GM21619 (cell line): ENCODE results near the gene RTN4RL2.

ENCODE experiments used
- ATAC-seq: cut with Tn5 transposase; IDR thresholded peaks from one replicate; pipeline ENCODE4 v1.9.1; 2021; ENCODE audit not compliant: unreplicated experiment

The RTN4RL2 gene

DNA sequence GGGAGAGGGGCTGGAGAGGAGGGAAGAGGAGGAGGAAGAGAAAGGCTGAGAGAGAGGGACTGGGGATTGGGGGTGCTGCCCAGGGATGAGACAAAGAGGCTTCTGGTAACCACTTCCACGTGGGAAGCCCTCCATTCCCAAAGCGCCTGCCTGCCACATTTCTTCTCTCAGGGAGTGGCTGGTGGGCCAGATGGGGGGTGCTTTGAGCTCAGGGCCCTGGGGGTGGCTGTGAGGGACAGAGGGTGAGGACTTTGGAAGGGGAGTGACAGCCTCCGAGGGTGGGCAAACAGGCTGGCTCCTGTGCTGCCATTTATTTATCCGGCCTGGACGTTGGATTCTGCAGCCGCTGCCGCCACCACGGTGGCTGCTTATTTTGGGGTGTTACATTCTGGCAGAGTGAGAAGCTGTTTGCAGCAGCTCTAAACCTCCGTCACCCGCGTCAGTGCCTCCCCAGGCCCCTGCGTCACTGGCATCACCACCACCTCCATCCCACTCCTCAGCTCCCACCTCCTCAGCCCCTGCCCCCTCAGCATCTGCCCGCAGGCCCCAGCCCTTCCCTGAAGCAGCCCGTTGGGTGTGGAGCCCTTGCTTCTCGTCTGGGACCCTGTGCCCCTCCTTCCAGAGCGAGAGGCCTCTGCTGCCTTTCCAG is 1.6 kb downstream of the RTN4RL2 start:
- ATAC-seq = no peak

DNA sequence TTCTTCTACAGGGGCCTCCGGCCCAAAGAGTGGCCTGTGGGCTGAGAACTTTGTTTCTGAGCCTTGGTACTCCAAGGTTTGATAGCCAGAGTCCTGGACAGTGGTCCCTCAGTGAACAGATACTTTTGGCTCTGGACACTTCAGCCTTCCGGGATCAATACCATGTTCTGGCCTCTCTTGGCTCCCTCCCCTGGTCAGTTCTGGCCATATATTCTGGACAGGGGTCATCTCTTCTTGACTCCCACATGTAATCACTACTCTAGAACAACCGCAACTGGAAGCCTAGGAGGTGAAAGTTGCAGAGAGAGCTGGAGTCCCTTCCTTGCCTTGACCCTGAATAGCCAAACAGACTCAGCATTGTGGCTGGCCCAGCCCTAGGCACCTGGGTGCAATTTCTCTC is 2.3 kb downstream of the RTN4RL2 start:
- no peak for ATAC-seq

DNA sequence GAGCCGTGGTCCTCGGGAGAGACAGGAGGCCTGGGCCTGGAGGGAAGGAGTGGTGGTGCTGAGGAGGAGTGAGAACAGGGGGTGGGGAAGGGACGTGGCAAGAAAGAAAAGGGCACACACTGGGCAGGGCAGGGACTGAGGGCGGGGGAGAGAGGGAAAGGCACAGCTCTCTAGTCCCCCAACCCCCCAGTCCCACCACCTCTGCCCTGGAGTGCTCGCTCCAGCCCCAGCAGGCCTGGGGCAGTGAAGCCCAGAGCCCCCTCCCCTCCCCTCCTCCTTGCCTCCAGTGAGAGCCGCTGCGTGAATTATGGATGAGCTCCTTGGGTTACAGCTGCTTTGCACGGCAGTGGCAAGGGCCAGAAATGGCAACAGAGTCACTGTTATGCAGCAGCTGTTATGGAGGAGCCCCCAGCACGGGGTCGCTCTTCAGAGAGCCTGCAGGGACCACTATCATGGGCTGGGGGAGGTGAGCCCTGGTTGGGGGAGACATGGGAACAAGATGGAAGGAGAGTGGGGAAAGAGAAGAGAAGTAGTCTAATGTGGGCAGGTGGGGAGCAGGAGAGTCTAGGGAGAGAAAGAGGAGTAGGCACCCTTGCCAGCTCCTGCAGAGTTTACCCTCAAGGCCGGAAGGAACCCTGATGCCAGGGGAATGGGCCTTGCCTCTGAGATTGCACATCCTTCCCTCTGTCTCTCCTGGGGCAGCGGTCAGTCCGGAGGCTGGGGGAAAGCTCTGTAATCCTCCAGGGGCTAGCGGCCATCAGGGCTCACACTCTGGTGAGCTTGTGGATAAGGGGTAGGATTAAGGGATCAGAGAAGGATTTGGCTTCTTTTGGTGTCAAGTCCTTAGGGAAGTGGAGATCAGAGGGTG is 3.6 kb downstream of the RTN4RL2 start:
- no peak for ATAC-seq

DNA sequence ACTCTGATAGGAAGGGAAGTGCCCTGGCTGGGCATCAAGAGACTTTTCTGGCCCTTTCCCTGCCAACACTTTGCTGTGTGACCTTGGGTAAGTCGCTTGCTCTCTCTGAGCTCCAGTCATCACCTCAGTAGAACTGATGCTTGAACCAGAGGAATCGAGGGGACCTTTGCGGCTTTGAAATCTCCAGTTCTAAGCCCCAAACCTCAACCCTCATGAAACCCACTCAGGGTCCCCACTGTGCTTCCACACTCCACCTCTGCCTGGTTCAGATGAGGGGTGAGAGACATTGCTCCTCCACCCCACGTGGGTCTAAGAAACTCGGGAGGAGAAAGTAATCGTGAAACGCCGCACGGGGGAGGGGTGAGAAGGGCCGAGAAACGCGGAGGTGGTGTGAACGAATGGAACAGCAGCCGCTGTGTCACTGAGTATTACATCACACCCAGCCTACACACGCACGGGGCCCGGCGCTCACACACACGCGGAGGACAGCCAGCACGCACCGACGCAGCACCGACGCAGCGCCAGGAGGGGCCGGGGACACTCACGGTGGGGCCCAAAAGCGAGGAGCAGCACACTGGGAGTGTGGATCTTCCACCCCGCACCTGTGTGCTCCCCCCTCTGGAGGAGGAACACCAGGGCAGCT is 4.3 kb downstream of the RTN4RL2 start:
- no peak for ATAC-seq

DNA sequence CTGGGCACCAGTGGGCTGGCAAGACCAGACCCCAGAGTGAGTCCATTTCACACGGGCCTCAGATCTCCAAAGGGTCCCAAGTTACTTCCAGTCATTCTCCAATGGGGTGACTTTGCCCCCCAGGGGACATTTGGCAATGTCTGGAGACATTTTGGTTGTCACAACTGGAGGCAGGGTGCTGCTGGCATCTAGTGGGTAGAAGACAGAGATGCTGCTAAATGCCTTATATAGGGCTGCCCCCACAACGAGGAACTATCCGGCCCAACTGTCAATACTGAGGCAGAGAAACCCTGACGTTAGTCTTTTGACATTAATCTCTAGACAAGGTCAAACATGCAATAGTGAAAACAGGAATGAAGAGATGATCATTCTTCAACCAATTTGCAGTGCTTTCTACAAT is 6.4 kb downstream of the RTN4RL2 start:
- no peak for ATAC-seq

DNA sequence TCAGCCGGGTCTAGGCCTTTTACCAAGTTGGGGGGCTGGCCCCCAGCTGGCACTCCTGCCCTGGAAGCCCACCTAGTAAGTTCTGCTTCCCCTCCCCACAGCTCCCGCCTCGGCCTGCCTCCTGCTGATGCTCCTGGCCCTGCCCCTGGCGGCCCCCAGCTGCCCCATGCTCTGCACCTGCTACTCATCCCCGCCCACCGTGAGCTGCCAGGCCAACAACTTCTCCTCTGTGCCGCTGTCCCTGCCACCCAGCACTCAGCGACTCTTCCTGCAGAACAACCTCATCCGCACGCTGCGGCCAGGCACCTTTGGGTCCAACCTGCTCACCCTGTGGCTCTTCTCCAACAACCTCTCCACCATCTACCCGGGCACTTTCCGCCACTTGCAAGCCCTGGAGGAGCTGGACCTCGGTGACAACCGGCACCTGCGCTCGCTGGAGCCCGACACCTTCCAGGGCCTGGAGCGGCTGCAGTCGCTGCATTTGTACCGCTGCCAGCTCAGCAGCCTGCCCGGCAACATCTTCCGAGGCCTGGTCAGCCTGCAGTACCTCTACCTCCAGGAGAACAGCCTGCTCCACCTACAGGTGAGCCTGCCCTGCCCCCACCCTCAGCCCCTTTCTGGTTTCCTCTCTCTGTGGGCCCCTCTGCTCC is 7.3 kb downstream of the RTN4RL2 start:
- no peak for ATAC-seq

DNA sequence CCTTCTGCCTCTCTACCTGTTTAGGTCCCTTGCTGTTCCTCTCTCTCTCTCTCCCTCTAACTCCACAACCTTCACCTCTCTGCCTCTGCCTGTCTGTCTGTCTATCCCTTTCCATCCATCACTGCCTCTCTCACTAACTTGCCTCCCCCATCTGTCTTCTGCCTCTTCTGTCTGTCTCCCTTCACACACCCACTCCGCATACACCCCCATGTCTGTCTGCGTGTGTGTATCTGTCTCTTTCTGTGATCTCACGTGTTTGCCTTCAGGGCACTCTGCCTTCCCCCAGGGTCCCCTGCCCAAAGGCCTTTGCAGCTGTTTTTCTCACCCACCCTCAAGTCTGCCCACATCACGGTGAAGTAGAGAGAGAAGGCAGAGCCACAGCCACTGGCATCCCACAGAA is 7.9 kb downstream of the RTN4RL2 start:
- no peak for ATAC-seq

DNA sequence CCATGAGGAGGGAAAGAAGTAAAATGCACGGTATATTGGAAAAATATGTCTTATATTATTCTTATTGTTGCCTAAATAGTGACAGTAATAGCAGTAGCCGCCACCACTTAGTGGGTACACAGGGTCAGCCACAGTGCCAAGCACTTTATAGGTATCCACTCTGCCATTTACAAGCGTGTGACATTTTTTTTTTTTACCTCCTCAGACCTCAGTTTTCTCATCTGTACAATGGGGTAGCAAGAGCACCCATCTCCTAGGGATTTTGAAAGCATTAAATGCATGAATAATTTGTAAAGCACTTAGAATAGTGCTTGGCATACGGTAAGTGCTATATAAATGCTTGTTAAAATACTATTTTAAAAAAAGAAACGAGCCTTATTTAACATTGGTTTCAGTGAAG is 8.9 kb downstream of the RTN4RL2 start:
- no peak for ATAC-seq

DNA sequence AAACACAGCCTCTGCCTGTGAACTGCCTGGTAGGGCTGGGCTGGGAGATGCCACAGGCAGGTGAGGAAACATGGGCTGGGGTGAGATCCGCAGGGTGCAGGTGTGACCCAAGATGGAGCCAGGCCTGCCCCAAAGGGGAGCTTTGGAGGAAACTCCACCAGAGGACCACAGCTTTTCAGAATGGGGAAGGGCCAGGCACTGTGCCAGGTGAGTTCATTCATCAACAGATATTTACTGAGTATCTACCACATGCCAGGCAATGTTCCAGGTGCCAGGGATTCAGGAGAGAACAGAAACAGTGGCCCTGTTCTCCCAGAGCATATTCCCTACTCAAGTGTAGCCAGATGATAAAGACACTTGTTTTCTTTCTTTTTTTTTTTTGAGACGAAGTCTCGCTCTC is 11.2 kb downstream of the RTN4RL2 start:
- ATAC-seq = no peak

DNA sequence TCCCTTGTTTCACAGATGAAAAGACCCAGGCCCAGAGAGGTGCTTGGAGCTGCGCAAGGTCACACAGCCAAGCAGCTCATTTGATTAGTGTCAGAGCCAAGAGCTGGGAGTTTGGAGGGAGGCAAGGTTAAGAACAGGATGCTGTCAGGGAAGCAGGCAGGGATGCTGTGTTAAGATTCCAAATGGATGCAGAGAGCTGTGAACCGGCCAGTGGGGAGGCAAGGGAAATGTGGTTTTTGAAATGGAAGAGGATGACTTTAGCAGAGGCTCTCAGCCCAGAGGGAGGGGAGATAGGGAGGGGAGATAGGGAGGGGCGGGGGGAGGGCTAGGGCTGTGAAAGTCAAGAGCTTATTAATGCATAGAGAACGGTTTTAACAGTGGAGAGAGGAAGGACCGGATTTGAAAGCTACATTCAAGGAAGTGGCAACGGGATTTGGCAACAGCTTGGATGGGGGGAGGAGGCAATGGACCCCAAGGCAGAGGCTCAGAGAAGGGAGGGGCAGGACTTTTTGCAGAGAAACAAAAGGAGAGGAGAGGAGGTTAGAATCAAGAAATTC is 13.0 kb downstream of the RTN4RL2 start:
- no peak for ATAC-seq

DNA sequence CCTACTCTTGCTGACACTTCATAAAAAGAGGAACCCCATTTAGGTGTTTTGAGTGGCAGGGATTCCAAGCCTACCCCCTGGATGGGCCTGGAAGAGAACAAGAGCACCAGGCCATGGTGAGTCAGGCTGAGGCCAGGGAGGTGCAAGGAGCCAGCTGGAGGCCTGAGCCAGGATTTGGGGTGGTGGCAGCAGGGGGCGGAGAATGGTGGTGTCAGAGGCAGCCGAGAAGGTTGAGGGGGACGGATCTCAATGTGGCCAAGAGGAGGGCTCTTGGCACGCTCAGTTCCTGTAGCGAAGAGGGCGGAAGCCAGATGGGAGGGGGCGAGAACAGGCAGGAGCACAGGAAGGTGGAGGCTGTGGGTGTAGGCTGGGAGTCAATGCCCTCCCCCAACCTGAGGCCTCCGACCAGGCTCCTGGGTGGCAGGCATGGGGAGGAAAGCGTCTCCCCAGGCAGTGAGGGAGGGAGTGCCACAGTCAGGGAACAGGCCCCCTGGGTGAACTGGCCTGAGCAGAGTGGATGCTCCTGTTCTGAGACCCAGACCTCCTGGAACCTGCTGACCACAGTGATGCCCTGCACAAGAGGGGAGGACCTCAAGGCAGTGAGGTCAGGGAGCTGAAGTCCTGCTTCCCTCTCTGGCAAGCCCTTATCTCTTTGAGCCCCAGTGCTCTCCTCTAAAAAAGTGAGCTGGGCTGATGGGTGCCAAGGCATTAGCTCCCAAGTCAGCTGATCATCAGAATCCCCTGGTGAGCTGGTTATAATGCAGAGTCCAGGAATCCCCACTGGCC is 13.9 kb downstream of the RTN4RL2 start:
- ATAC-seq = no peak

DNA sequence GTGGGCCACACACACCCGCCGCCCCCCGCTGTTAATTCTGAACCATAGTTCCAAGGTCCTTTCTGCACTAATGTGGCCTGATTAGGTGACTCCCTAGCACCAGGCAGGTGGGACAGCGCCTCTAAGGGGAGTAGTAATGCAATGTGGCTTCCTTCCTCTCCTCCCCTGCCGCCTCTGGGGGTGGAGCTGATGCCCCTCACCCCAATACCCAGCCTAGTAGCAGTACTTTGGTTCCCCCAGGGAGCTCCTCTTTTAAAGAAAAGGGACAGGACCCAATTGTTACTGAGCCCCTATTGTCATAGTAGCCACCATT is 14.4 kb downstream of the RTN4RL2 start:
- ATAC-seq = no peak

DNA sequence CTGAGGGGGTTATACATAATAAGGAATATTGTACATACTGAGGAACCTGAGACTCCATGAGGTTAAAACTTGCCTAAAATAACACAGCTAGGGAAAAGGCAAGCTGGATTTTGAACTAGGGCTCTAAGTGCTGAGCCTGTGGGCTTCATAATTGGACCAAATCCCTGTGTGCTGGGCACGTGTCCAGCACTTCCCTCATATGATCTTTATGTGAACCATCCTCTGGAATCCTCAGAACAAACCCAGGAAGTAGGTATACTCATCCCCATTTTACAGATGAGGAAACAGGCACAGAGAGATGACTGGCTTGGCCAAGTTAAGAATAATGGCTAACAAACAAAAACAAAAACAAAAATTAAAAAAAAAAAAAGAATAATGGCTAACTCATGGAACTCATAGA is 14.9 kb downstream of the RTN4RL2 start:
- no peak for ATAC-seq

DNA sequence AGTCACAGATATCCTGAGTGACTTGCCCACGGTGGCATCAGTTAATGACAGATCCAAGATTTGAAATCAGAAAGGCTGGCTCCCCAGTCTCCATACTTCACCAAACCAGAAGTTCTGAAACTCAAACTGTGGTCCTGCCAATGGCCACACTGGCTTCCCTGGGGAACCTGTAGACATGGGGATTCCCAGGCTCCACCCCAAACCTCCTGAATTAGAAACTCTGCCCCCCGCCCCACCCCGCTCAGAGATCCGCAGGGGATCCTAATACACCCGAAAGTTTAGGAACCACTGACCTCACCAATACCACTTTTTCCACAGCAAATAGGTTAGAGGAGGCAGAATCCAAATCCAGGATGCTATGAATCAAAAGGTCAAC is 15.3 kb downstream of the RTN4RL2 start:
- no peak for ATAC-seq

DNA sequence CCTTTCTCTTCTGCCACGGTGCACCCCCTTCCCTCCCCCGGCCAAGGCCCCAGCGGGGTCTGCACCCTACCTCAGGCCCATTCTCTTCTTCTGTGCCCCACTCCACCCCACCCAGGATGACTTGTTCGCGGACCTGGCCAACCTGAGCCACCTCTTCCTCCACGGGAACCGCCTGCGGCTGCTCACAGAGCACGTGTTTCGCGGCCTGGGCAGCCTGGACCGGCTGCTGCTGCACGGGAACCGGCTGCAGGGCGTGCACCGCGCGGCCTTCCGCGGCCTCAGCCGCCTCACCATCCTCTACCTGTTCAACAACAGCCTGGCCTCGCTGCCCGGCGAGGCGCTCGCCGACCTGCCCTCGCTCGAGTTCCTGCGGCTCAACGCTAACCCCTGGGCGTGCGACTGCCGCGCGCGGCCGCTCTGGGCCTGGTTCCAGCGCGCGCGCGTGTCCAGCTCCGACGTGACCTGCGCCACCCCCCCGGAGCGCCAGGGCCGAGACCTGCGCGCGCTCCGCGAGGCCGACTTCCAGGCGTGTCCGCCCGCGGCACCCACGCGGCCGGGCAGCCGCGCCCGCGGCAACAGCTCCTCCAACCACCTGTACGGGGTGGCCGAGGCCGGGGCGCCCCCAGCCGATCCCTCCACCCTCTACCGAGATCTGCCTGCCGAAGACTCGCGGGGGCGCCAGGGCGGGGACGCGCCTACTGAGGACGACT is 15.9 kb downstream of the RTN4RL2 start:
- peak; percentile 25 for ATAC-seq

DNA sequence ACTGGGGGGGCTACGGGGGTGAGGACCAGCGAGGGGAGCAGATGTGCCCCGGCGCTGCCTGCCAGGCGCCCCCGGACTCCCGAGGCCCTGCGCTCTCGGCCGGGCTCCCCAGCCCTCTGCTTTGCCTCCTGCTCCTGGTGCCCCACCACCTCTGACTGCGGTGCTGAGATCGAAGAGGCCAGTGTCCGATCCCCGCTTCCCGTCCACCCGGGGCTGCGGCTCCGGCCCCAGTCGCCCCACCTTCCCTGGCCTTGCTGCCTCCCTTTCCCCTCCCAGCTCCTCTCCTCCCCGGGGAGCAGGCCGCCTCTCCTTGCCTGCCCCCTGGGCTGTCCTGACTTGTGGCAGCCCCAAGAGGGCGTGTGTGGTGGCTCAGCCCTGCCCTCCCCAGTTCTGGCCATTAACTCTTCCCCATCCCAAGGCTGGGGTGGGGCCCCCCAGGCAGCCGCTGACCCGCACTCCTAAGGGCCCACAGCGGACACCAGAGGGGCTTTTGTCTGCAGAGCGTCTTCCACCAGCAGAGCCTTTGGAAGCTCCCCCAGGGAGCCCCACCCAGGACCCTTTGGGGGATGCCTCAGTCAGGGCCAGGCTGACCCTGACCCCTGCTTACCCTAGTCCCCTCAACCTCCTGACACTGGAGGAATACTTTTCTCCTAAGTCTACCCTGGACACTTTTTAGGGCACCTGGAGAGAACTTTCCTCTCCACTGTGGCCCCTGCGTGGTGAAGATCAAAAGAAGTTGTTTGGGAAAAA is 16.6 kb downstream of the RTN4RL2 start:
- peak; percentile 57 for ATAC-seq

DNA sequence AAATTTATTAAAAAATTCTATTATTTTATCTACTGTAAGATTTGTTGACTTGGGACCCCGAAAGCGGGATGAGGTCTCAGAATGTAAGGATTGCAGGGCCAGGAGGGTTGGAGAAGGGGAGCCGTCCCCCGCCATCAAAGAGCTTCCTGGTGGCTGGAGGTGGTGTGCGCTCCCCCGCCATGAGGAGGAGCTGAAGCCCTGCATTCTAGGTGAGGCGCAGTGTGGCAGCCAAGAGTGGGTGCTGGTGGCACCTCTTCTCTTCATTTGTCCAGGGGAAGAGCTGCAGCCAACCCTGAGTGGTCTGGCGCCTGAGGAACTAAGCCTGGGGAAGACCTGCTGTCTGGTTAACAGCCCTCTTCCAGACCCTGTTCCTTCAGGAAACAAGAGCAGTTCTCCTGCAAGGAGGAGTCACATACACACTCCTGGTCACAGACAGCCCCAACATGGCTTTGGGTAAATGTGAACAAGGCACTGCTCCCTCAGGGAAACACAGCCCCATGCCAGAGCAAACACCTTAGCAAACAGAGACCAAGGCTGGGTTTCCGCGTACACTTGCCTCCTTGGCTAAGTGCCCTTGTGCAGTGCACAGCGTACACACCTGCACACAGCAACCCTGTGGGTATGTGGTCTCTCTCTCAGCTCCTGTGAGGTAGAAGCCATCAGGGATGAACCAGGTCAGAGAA is 17.3 kb downstream of the RTN4RL2 start:
- no peak for ATAC-seq

DNA sequence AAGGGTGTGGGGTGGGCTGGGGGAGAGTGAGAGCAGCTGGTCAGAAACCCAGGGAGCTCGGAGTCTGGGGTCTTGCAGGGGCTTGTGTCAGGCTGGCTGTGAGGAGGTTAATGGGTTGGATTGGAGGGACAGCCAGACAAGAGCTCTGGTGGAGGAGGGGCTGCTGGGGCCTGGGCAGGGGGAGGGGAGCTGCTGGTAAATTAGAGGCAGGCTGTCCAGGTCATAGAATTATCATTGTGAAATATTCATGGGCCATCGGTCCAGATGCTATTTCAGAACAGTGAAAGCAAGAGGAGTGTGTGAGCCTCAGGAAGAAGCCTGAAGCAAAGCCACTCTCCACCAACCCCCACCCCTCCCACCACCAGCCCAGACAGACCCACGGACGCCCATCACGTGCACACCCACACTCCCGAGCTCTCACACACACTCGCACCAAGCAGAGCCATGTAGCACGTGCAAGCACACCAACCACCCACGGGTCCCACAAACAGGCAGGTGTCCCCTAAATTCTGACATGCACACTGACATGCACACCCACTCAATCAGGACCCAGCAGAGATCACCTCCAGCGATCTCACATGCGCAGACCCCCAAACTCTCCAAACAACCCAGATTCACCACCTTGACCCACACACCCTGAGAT is 18.8 kb downstream of the RTN4RL2 start:
- no peak for ATAC-seq
